Ovary (tissue), 9 donors: ENCODE measurements around the gene JAG1. TPM values are rescaled to one million over a fixed set of nuclear protein-coding genes. Genes with fewer than 3 reads are reported as not detected.

Experiments used
- DNase-seq, 5 donors: peaks; one replicate each; pipeline ENCODE4 v3.0.0-alpha.2; 2019 to 2020
- H3K27ac ChIP-seq, 2 donors: fragments of 200-600 bp; one replicate each; pipeline versions ENCODE4 v1.5.1 to v1.8.0; 2019 to 2022
- H3K27me3 ChIP-seq: fragments of 200-600 bp; one replicate; pipeline ENCODE4 v1.8.0; 2022
- H3K36me3 ChIP-seq: fragments of 200-600 bp; sonication (generic); one replicate; pipeline ENCODE4 v1.5.1; 2019
- H3K4me1 ChIP-seq: one replicate; pipeline ENCODE4 v1.8.1; 2013; ENCODE audit warnings: mild to moderate bottlenecking, moderate library complexity; ENCODE audit not compliant: insufficient read depth
- H3K4me3 ChIP-seq: fragments of 200-600 bp; sonication (generic); one replicate; pipeline ENCODE4 v1.5.1; 2017
- H3K9me3 ChIP-seq, 2 donors: fragments of 200-600 bp in 1 of 2; sonication (generic) in 1 of 2; one replicate each; pipeline versions ENCODE4 v1.5.1 to v1.8.1; 2013 to 2019; ENCODE audit warnings: mild to moderate bottlenecking in 1 of 2, moderate library complexity in 1 of 2
- EP300 ChIP-seq: sonication (generic); formaldehyde crosslinking; IDR thresholded peaks from one replicate; pipeline ENCODE4 v1.6.1; 2017; ENCODE audit warnings: antibody characterized with exemption
- POLR2A ChIP-seq: fragments of 450-650 bp; IDR thresholded peaks from one replicate; pipeline ENCODE4 v1.6.1; 2017; ENCODE audit warnings: antibody characterized with exemption, mild to moderate bottlenecking, moderate library complexity
- WGBS, 3 donors: extraction: QIAGEN DNeasy Blood & Tissue Kit in 1 of 3; methylation state at CpG; one replicate each; pipeline versions ENCODE4 v1.1.5 to v1.1.7; 2013 to 2017; 5-methylcytosine and 5-hydroxymethylcytosine counted together
- intact Hi-C, 4 donors: fragments of 100-400 bp; cut with DNase I; formaldehyde crosslinking; loops; one replicate each; pipeline versions ENCODE4 v1.11.0 to v1.15.1; 2022 to 2023
- polyA plus RNA-seq, 2 donors: library from polyadenylated mRNA; stranded (reverse); fragments of 200-250 nt in 1 of 2; fragments of 350-450 nt in 1 of 2; fragmentation: Illumina TruSeq in 1 of 2; extraction: RNeasy Lipid Tissue Mini Kit (QIAGEN cat#74804) in 1 of 2; gene quantifications; one replicate each; pipeline ENCODE4 v1.2.3, GENCODE V29; 2013 to 2014
- total RNA-seq, 7 donors: library from RNA; depleted of rRNA in 2 of 7; stranded (reverse); fragments of >200 nt in 2 of 7; fragmentation: NEBNext Ultra II Directional in 3 of 7; extraction: Animal tissue kit (Norgen Biotek cat#: 25700) in 3 of 7; gene quantifications; one replicate each; pipeline versions ENCODE4 v1.1.0 to v1.2.4, GENCODE V29; 2016 to 2023
- TF ChIP-seq, protein P1 (sequence below), 3 donors: fragments of 450-650 bp in 2 of 3; fragments of 200-600 bp in 1 of 3; IDR thresholded peaks; one replicate each; pipeline versions ENCODE4 v1.5.1 to v1.8.0; 2016 to 2022; ENCODE audit warnings: antibody characterized with exemption in 3 of 3, mild to moderate bottlenecking in 1 of 3
- donor health status: DM: no; HTN: no; CAD: no; lungs with moderate emphysema.
- donor health status: DM: no; HTN: no; CAD: no.
- donor health status: Bipolar disorder and iron deficiency.
- donor health status: DM: yes; HTN: yes; CAD: no.
- donor health status: DM: no; HTN: no; CAD: no.
- donor health status: DM: yes; HTN: yes; CAD: no.

The JAG1 gene
- total and polyA plus RNA-seq, 9 donors: 27.1 to 69.7 (median 41.0) TPM

DNA sequence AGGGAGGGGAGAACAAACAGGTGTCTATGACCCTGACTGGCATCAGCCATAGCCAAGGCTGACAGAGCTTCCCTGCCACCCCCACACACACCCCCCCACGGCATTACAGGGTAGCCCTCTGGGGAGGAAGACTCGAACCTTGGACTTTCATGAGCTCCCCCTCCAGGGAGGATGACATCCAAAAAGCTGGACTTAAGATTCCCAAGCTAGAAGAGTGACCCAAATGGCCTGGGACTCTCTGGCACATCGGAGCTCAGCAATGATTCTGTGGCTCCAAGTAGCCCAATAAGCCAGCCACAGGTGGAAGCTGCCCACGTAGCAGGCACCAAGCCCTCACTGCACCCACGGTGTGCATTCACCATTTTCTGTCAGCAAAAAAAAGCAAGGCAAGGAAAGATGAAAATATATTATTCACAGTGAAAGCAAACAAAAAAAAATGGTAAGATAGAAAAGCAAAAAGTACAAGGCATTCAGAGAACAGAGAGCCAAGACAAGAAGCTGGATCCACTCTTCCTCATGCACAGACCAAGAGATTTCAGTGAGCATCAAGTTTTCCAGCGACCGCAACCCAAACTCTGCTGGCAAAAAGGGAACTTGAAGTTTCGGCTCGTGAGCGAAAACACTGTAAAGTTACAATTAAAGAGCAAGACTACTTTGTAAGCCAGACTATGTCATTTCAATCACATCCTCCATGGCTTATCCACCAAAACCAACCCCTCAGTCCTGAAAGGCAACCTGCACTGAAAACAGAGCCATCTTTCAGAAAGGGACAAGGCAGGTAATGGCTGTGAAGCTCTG, 10.9 kb downstream of the JAG1 start:
- no peak overlapping the region for H3K4me3 ChIP-seq
- H3K27ac ChIP-seq: no peak overlapping the region
- H3K27me3 ChIP-seq: no peaks in the 10 kb centered on the region
- no peaks in the 10 kb centered on the region for H3K9me3 ChIP-seq
- peaks cover 11% of the 10 kb centered on the region for H3K4me1 ChIP-seq
- H3K36me3 ChIP-seq: no peaks in the 10 kb centered on the region
- intact Hi-C loops: no loop called here
- 70 to 85% (median 82%) methylated on average over 10 of the region's 10 CpGs for WGBS, 3 donors
- no peak for DNase-seq
- TF ChIP-seq POLR2A (no peak), EP300 (no peak)
- TF ChIP-seq, protein P1, sequence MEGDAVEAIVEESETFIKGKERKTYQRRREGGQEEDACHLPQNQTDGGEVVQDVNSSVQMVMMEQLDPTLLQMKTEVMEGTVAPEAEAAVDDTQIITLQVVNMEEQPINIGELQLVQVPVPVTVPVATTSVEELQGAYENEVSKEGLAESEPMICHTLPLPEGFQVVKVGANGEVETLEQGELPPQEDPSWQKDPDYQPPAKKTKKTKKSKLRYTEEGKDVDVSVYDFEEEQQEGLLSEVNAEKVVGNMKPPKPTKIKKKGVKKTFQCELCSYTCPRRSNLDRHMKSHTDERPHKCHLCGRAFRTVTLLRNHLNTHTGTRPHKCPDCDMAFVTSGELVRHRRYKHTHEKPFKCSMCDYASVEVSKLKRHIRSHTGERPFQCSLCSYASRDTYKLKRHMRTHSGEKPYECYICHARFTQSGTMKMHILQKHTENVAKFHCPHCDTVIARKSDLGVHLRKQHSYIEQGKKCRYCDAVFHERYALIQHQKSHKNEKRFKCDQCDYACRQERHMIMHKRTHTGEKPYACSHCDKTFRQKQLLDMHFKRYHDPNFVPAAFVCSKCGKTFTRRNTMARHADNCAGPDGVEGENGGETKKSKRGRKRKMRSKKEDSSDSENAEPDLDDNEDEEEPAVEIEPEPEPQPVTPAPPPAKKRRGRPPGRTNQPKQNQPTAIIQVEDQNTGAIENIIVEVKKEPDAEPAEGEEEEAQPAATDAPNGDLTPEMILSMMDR (IDR thresholded peaks at IDR 0.05): no peak

DNA sequence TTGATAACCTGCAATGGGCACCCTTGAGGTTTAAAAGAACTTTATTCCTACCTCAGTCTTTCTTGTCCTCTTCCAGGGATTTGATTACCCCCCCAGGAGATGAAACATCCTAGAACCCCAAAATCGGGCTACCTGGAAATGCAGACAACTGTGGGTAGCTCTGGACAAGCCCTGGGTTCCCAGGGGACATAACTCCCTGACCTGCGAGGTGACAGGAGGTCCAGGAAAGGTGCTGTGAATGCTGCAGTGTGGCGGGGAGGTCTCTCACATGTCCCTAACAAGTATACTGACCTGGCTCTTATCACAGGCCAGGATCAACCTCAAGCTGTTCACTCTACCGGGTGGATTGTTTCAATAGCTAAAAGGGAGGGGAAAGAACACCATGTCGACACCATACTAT, 11.6 kb downstream of the JAG1 start:
- 78 to 86% (median 83%) methylated on average over 5 of the region's 5 CpGs for WGBS, 3 donors
- Histone ChIP-seq H3K4me3 (no peak overlapping the region), H3K4me1 (peaks cover 11% of the 10 kb centered on the region), H3K36me3 (no peaks in the 10 kb centered on the region), H3K9me3 (no peaks in the 10 kb centered on the region), H3K27ac (no peak overlapping the region), H3K27me3 (no peaks in the 10 kb centered on the region)
- intact Hi-C loops: no loop called here
- TF ChIP-seq, protein P1 (IDR thresholded peaks at IDR 0.05): no peak
- TF ChIP-seq EP300 (no peak), POLR2A (no peak)
- DNase-seq: no peak

DNA sequence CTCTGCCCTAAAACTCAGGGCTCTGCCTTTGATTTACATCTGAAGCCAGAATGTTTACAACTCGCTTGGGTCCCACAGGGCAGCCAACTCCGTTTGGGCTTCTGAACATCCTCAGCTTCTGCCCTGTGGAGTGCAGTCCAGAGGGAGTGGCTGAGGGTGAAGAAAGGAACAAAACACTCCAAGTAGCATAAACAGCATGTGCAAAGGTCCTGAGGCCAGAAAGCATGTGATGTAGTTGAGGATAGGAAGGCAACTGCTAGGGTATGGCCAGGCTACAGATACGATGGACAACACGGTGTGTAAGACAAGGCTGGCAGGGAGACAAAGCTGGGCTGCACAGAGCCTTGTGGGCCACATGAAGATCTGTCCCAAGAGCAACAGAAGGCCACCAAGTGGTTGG, 12.5 kb downstream of the JAG1 start:
- H3K4me1 ChIP-seq: peaks cover 7% of the 10 kb centered on the region
- H3K4me3 ChIP-seq: no peak overlapping the region
- no peak for DNase-seq
- H3K27ac ChIP-seq: no peak overlapping the region
- intact Hi-C loops: no loop called here
- TF ChIP-seq, protein P1 (IDR thresholded peaks at IDR 0.05): no peak
- TF ChIP-seq EP300 (no peak), POLR2A (no peak)
- H3K27me3 ChIP-seq: no peaks in the 10 kb centered on the region
- H3K9me3 ChIP-seq: no peaks in the 10 kb centered on the region
- no peaks in the 10 kb centered on the region for H3K36me3 ChIP-seq
- 67 to 82% (median 78%) methylated on average over 4 of the region's 4 CpGs for WGBS, 3 donors

DNA sequence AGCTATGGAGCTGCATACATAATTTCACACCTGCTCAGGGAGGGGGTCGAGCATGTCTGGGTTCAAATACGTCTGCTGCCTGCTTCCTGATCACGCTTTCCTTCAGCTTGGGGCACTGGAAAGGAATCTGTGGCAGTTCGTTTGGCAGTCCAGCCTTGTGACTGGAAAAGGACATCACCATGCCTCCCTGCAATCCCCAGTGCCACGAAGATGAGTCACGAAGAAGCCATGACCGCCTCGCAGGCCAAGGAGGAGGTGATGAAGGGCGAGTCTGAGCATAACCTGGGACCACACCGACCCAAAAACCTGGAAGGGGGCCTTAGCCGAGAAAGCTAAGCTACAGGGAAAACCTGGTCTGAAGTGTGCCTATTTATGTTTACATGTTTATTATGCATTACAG, 13.1 kb downstream of the JAG1 start:
- Histone ChIP-seq H3K36me3 (no peaks in the 10 kb centered on the region), H3K9me3 (no peaks in the 10 kb centered on the region), H3K27me3 (no peaks in the 10 kb centered on the region), H3K4me1 (peaks cover 6% of the 10 kb centered on the region), H3K27ac (no peak overlapping the region), H3K4me3 (no peak overlapping the region)
- 69 to 82% (median 70%) methylated on average over 11 of the region's 11 CpGs for WGBS, 3 donors
- intact Hi-C loops: no loop called here
- no peak for DNase-seq
- TF ChIP-seq POLR2A: no peak
